Lower leg skin (tissue), 3 donors: ENCODE measurements around the gene ZNF729.

ENCODE experiments used
- CTCF ChIP-seq, 3 donors: fragments of 450-650 bp; IDR thresholded peaks; one replicate each; pipeline ENCODE4 v1.5.1; 2016; ENCODE audit warnings: antibody characterized with exemption in 3 of 3, mild to moderate bottlenecking in 3 of 3, moderate library complexity in 2 of 3
- POLR2A ChIP-seq, 2 donors: fragments of 450-650 bp; IDR thresholded peaks; one replicate each; pipeline ENCODE4 v1.6.1; 2016 to 2017; ENCODE audit warnings: antibody characterized with exemption in 2 of 2, mild to moderate bottlenecking in 1 of 2, moderate library complexity in 1 of 2

- TF ChIP-seq POLR2A (IDR thresholded peaks at IDR 0.05) (no peak), CTCF (IDR thresholded peaks at IDR 0.05) (no peak)
Observed at GRCh38 chr19:22257381-22257780, 28.9 kb upstream of the ZNF729 start.
